ENCODE results near the gene GRP.
"Not testable (repeated sequence)": the region's sequence is repeated elsewhere in the genome, so short reads cannot be mapped to it uniquely, and the experiment has no call there.

The GRP gene

GRCh38 chr18:59229701-59230443 lies 9.9 kb downstream of the GRP start:
- FAIRE-seq, result no peak

GRCh38 chr18:59231114-59231513 lies 11.2 kb downstream of the GRP start:
- no peak for FAIRE-seq

GRCh38 chr18:59231877-59232276 lies 11.9 kb downstream of the GRP start:
- no peak for FAIRE-seq

GRCh38 chr18:59232309-59233016 lies 12.5 kb downstream of the GRP start:
- FAIRE-seq, result no peak

- no peak for FAIRE-seq
Observed at GRCh38 chr18:59233017-59233410, 13.1 kb downstream of the GRP start.

GRCh38 chr18:59238385-59238784 lies 18.4 kb downstream of the GRP start:
- no peak for FAIRE-seq

- no peak for FAIRE-seq
Observed at GRCh38 chr18:59239642-59240041, 19.7 kb downstream of the GRP start.

GRCh38 chr18:59242906-59243305 lies 22.9 kb downstream of the GRP start:
- FAIRE-seq, result no peak

GRCh38 chr18:59246796-59247195 lies 26.8 kb downstream of the GRP start:
- no peak for FAIRE-seq

GRCh38 chr18:59249199-59249774 lies 29.3 kb downstream of the GRP start:
- FAIRE-seq, result peak; percentile 92

- FAIRE-seq, result not testable (repeated sequence)
Observed at GRCh38 chr18:59255491-59255890, 35.5 kb downstream of the GRP start.

- FAIRE-seq, result not testable (repeated sequence)
Observed at GRCh38 chr18:59261842-59262241, 41.9 kb downstream of the GRP start.

- FAIRE-seq, result not testable (repeated sequence)
Observed at GRCh38 chr18:59262243-59262642, 42.3 kb downstream of the GRP start.

GRCh38 chr18:59263661-59264060 lies 43.7 kb downstream of the GRP start:
- no peak for FAIRE-seq

- no peak for FAIRE-seq
Observed at GRCh38 chr18:59264121-59264571, 44.2 kb downstream of the GRP start.

- no peak for FAIRE-seq
Observed at GRCh38 chr18:59264651-59265245, 44.8 kb downstream of the GRP start.

- FAIRE-seq, result no peak
Observed at GRCh38 chr18:59265246-59265973, 45.5 kb downstream of the GRP start.

- FAIRE-seq, result no peak
Observed at GRCh38 chr18:59265974-59266369, 46.0 kb downstream of the GRP start.

GRCh38 chr18:59266459-59266858 lies 46.5 kb downstream of the GRP start:
- FAIRE-seq, result no peak

- FAIRE-seq, result no peak
Observed at GRCh38 chr18:59266886-59267502, 47.0 kb downstream of the GRP start.

- no peak for FAIRE-seq
Observed at GRCh38 chr18:59267503-59268126, 47.7 kb downstream of the GRP start.

Data from A204.1 (cell line).